GM12801 (cell line): ENCODE data around the gene EPN3.

Experiments
- TF ChIP-seq, protein P1 (sequence below): IDR thresholded peaks from one replicate; pipeline ENCODE4 v1.5.1; 2011; ENCODE audit warnings: control low read depth; ENCODE audit not compliant: insufficient read length; ENCODE audit errors: extremely low read depth

EPN3 gene

DNA sequence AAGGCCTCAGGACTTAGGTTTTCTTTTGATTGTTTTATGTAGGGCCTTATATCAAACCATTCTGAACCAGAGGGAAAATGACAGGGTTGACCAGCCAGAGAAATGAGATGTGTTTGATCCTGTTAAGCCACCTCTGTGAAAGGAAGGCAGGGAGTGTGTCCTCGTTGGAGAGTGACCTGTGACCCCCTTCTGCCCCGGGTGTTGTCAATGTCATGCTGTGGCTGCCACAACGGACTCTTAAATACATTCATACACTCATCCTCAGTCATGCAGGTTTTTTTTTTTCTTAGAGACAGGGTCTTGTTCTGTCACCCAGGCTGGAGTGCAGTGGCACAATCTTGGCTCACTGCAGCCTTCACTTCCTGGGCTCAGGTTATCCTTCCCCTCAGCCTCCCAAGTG lies 18.1 kb upstream of the EPN3 start:
- TF ChIP-seq, protein P1, sequence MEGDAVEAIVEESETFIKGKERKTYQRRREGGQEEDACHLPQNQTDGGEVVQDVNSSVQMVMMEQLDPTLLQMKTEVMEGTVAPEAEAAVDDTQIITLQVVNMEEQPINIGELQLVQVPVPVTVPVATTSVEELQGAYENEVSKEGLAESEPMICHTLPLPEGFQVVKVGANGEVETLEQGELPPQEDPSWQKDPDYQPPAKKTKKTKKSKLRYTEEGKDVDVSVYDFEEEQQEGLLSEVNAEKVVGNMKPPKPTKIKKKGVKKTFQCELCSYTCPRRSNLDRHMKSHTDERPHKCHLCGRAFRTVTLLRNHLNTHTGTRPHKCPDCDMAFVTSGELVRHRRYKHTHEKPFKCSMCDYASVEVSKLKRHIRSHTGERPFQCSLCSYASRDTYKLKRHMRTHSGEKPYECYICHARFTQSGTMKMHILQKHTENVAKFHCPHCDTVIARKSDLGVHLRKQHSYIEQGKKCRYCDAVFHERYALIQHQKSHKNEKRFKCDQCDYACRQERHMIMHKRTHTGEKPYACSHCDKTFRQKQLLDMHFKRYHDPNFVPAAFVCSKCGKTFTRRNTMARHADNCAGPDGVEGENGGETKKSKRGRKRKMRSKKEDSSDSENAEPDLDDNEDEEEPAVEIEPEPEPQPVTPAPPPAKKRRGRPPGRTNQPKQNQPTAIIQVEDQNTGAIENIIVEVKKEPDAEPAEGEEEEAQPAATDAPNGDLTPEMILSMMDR = no peak

DNA sequence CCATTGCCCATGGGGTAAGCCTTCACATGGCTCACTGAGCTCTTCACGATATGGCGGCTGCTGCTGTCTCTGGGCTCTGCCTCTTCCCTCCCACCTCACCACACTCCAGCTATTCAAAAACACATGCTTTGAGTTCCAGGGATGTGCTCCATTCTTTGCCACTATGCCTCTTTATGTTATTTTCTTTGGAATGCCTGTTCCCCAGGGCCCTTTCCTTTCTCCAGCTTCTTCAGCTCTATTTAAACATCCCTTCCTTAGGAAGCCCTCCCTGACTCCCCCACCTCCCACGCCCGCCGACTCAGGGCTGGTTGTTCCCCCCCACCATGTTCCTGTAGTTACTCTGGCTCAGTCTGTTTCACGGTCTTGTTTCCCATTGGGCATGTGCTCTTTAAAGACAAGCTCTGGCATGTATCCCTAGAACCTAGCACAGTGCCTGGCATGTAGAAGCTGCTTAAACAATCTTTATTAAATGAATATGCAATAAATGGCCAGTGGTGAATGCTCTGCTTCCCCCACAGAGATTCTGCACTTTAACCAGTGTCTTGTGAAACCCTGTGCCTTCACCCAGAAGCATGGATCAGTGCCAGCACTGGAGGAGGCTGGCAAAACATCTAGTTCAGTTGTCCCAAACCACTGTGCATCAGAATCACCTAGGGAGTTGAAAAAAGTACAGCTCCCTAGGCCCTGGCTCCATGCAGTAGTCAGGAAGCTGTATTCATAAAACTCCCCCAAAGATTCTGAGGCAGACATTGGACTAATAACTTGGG lies 17.4 kb upstream of the EPN3 start:
- TF ChIP-seq, protein P1 = no peak

DNA sequence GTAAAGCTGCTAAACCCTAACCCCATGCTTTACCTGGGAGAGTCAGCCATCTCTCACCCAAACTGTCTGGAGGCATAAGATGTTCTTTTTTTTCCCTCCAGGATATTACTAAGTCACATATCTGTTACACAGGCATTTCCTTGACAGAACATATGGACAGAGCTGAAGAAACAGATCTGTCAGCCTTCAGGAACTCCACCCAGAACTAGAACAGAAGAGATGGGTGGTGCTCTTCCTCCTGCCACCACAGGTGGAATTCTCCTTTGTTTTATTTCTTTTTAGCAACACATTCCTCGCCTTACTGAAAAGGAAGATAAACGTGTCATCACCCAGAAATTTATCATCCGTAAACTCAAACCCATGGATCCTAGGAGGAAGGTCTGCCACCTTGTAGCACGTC lies 15.5 kb upstream of the EPN3 start:
- TF ChIP-seq, protein P1 = no peak

DNA sequence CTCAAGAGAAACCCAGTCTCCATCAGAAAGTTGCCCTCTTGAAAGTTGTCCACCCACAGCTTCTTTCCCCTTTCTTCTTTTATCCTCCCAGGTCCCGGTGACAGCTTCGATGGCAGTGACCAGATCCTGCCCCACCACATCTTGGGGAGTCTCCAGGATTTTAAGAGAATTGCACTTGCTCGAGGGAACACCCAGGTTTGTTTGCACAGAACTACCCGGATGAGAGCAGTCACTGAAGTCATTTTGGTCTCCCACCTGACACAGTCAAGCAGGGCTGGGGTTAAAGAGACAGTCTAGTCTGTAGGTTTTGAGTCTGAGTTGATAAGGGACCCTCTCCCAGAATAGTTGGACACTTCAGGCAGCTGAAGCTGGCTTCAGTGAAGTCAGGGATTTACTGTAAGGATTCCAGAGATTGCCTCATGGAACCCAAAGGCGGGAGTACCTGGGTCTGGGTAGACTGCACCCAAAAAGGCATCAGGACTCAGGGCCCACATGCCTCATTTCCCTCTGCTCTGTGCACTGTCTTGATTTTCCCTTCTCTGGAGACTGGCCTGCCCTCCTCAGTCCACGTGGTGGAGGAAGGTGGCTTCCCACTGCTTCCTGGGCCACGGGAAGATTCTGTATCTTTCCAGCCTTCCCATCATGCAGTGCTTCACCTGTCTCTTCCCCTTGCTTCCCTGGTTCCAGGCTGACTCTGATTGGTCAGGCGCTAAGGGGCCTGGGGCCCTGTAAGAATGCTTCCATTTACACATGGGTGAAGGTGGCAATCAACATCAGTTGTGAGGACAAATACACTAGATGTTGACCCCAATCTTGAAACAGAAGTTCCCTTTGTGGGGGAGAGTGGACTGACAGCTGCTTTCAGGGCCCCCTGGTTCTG lies 14.8 kb upstream of the EPN3 start:
- TF ChIP-seq, protein P1 = no peak

DNA sequence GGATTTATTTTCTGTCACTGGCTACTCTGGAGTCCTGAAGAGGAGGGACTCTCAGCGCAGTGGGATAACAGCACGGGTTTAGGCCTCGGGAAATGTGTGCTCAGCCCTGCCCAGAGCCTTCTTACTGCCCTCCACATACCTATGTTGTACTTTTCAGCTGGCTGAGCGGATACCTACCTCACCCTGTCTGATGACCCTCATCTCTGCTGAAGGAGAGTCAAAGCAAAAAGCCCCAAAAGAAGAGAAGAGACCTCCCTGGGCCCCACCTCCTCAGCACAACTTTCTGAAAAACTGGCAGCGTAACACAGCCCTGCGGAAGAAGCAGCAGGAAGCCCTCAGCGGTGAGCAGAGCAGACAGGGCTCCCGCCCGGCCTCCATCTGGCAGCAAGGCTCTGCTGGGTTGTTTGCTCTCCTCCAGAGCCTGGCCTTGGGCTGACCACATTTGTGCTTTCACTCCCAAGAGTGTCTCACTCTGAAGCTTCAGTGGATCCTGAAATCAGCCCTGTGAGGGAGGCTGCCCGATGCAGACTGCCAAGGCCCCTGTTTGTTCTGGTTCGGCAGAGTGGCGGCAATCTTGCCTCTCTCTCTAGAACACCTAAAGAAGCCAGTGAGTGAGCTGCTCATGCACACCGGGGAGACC lies 14.0 kb upstream of the EPN3 start:
- TF ChIP-seq, protein P1 = no peak

DNA sequence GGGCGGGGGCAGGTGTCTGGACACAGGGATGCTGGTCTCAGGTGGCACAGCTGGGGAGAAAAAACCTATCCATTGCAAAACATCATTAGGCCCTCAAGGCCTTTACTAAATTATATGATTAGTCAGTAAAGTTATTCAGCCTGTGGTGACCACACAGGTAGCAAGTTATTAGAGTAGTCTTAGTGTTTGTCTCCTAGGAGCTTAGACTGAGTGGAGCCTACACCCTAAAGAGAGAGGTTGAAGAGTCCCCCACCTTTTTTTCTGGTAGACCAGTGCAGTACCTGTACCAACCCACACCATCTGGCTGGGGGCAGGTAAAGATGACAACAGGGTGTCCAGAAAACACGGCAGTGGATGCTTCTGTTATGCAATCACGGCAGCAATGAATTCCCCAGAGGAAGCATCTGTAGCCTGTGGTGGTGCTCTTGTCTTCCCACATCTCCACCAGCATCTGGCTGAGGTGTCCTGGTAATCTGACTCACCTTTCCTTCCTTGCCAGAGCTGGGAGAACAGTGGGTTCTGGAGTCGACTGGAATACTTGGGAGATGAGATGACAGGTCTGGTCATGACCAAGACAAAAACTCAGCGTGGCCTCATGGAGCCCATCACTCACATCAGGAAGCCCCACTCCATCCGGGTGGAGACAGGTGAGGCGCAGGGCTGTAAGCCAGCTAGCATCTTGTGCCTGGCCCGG lies 13.2 kb upstream of the EPN3 start:
- TF ChIP-seq, protein P1 = no peak

DNA sequence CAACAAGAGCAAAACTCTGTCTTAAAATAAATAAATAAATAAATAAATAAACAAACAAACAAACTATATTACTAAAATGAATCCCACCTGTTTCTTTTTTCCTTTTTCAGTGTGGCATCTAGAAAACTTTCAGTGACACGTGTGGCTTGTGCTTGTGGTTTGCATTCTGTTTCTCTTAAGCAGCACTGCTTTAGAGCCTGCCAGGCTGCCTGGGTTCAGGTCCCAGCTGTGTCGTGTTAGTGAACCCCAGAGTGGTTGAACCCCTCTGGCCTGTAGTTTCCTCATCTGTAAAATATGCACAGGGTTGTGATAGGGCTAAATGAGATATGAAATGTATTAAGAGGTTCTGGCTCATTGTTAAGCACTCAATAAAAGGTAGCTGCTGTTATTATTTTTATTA lies 12.1 kb upstream of the EPN3 start:
- TF ChIP-seq, protein P1 = no peak
